HG02981 (cell line): ENCODE data around the gene PHF14.

Source experiments
- ATAC-seq: cut with Tn5 transposase; IDR thresholded peaks from one replicate; pipeline ENCODE4 v1.9.1; 2021; ENCODE audit warnings: mild to moderate bottlenecking, moderate library complexity; ENCODE audit not compliant: unreplicated experiment

Gene PHF14

GRCh38 chr7:11206177-11206899 is 232.7 kb downstream of the PHF14 start:
- no peak for ATAC-seq

- ATAC-seq, result no peak
Observed at GRCh38 chr7:11207565-11207964, 233.9 kb downstream of the PHF14 start.

- no peak for ATAC-seq
Observed at GRCh38 chr7:11208883-11209465, 235.3 kb downstream of the PHF14 start.

GRCh38 chr7:11210374-11210773 is 236.7 kb downstream of the PHF14 start:
- no peak for ATAC-seq

GRCh38 chr7:11212080-11212711 is 238.5 kb downstream of the PHF14 start:
- ATAC-seq, result peak; percentile 85

GRCh38 chr7:11212816-11213215 is 239.1 kb downstream of the PHF14 start:
- ATAC-seq, result no peak

- ATAC-seq, result no peak
Observed at GRCh38 chr7:11213266-11213665, 239.6 kb downstream of the PHF14 start.

GRCh38 chr7:11216276-11216675 is 242.6 kb downstream of the PHF14 start:
- no peak for ATAC-seq

- no peak for ATAC-seq
Observed at GRCh38 chr7:11217848-11218565, 244.3 kb downstream of the PHF14 start.
